Fibroblast of lung (primary cell): ENCODE data around the gene ATG12.

Source experiments
- CTCF ChIP-seq, 2 donors: IDR thresholded peaks in 1 of 2; conservative IDR thresholded peaks in 1 of 2; 1 replicate in 1 of 2; 2 replicates in 1 of 2; pipeline ENCODE4 v1.5.1; 2011 to 2012; ENCODE audit warnings: low read length in 2 of 2, control low read depth in 1 of 2, inconsistent platforms in 1 of 2, low read depth in 1 of 2, mild to moderate bottlenecking in 1 of 2
- EZH2 ChIP-seq: IDR thresholded peaks from 2 replicates; pipeline ENCODE4 v1.5.1; 2012; ENCODE audit warnings: low read length, control low read depth, mild to moderate bottlenecking; ENCODE audit errors: missing control alignments

GRCh38 chr5:115838885-115839518, 2.4 kb downstream of the ATG12 start:
- peak; percentile 35 to 54 for TF ChIP-seq CTCF (conservative IDR thresholded peaks at IDR 0.05 in 1 of 2, IDR thresholded peaks at IDR 0.05 in 1 of 2; ENCODE audit: low read depth in 1 of 2, low read length in 2 of 2)
- no peak for TF ChIP-seq EZH2
